KBM-7 (cell line): ENCODE measurements around the gene OR5C1.
"Not testable (repeated sequence)": the region's sequence is repeated elsewhere in the genome, so short reads cannot be mapped to it uniquely, and the experiment has no call there.

Experiments used
- DNase-seq: peaks from one replicate; pipeline ENCODE4 v3.0.0-alpha.2; 2015
- in situ Hi-C: fragments of 300-500 bp; cut with MboI; formaldehyde crosslinking; loops from 2 replicates; pipeline ENCODE4 v1.14.3; 2020; ENCODE audit warnings: low sequenced_read_pairs, low pct_unique_long_range_greater_than_20kb, mixed read lengths

OR5C1 gene

GRCh38 chr9:122807271-122807900 is 18.7 kb downstream of the OR5C1 start:
- in situ Hi-C loops: loop anchor here (10.0 kb wide), 1 partner anchor 343 kb away; no protein-coding TSS in a partner anchor
- no peak for DNase-seq

- in situ Hi-C loops: loop anchor here (10.0 kb wide), 1 partner anchor 343 kb away; no protein-coding TSS in a partner anchor
- DNase-seq: no peak
Measured at GRCh38 chr9:122808141-122808540, 19.4 kb downstream of the OR5C1 start.

GRCh38 chr9:122809261-122809660 is 20.5 kb downstream of the OR5C1 start:
- in situ Hi-C loops: loop anchor here (10.0 kb wide), 1 partner anchor 344 kb away; no protein-coding TSS in a partner anchor
- DNase-seq: not testable (repeated sequence)

GRCh38 chr9:122810306-122810946 is 21.7 kb downstream of the OR5C1 start:
- DNase-seq: peak; percentile 77
- in situ Hi-C loops: no loop called here

- no peak for DNase-seq
- in situ Hi-C loops: no loop called here
Measured at GRCh38 chr9:122812736-122813135, 24.0 kb downstream of the OR5C1 start.

GRCh38 chr9:122814545-122814944 is 25.8 kb downstream of the OR5C1 start:
- in situ Hi-C loops: no loop called here

GRCh38 chr9:122815544-122815943 is 26.8 kb downstream of the OR5C1 start:
- no peak for DNase-seq
- in situ Hi-C loops: no loop called here

More at GRCh38 chr9:122814545-122814944, 25.8 kb downstream of the OR5C1 start:
- peak; percentile 61 for DNase-seq

GRCh38 chr9:122816163-122816867 is 27.6 kb downstream of the OR5C1 start:
- in situ Hi-C loops: no loop called here
- DNase-seq: peak; percentile 92

- in situ Hi-C loops: no loop called here
- DNase-seq: no peak
Measured at GRCh38 chr9:122819326-122819725, 30.6 kb downstream of the OR5C1 start.

- no peak for DNase-seq
- in situ Hi-C loops: no loop called here
Measured at GRCh38 chr9:122819791-122820489, 31.2 kb downstream of the OR5C1 start.

GRCh38 chr9:122820490-122820845 is 31.7 kb downstream of the OR5C1 start:
- in situ Hi-C loops: no loop called here
- no peak for DNase-seq

GRCh38 chr9:122821278-122821943 is 32.7 kb downstream of the OR5C1 start:
- peak; percentile 80 for DNase-seq
- in situ Hi-C loops: no loop called here

- in situ Hi-C loops: no loop called here
- DNase-seq: no peak
Measured at GRCh38 chr9:122822056-122822455, 33.3 kb downstream of the OR5C1 start.

- no peak for DNase-seq
- in situ Hi-C loops: no loop called here
Measured at GRCh38 chr9:122822938-122823337, 34.2 kb downstream of the OR5C1 start.

- in situ Hi-C loops: no loop called here
- DNase-seq: no peak
Measured at GRCh38 chr9:122827761-122828093, 39.0 kb downstream of the OR5C1 start.

GRCh38 chr9:122828965-122829284 is 40.2 kb downstream of the OR5C1 start:
- DNase-seq, in situ Hi-C loops: not testable (repeated sequence)

GRCh38 chr9:122832194-122832593 is 43.5 kb downstream of the OR5C1 start:
- in situ Hi-C loops: no loop called here
- no peak for DNase-seq

- in situ Hi-C loops: no loop called here
- DNase-seq: peak; percentile 45
Measured at GRCh38 chr9:122835313-122835731, 46.6 kb downstream of the OR5C1 start.

GRCh38 chr9:122837266-122837850 is 48.6 kb downstream of the OR5C1 start:
- in situ Hi-C loops: no loop called here

More at GRCh38 chr9:122837266-122837850, 48.6 kb downstream of the OR5C1 start:
- no peak for DNase-seq
